GM18867 (cell line): ENCODE measurements around the gene LTBP3.
A peak's percentile ranks its signal among the peaks of the same experiment; 100 is the strongest.

ENCODE experiments used
- ATAC-seq: cut with Tn5 transposase; IDR thresholded peaks from one replicate; pipeline ENCODE4 v1.9.1; 2021; ENCODE audit warnings: mild to moderate bottlenecking, moderate library complexity; ENCODE audit not compliant: unreplicated experiment

LTBP3 gene

DNA sequence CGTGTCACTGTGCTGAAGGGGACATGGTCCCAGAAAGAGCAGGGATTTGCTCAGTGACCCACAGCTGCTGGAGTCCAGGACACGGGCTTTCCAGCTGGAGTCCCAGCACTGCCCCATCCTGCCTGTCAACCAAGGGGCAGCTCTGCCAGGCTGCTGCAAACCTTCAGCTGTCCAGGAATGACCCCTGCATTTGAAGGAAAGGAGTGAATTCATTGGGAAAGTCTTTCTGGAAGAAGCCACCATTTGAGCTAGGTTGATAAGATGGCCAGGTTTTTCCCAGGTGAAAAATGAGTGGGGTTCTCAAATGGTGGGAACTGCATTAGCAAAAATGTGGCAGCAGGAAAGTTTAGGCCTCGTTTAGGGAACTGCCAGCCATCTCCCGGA, 28.1 kb upstream of the LTBP3 start:
- ATAC-seq = no peak

DNA sequence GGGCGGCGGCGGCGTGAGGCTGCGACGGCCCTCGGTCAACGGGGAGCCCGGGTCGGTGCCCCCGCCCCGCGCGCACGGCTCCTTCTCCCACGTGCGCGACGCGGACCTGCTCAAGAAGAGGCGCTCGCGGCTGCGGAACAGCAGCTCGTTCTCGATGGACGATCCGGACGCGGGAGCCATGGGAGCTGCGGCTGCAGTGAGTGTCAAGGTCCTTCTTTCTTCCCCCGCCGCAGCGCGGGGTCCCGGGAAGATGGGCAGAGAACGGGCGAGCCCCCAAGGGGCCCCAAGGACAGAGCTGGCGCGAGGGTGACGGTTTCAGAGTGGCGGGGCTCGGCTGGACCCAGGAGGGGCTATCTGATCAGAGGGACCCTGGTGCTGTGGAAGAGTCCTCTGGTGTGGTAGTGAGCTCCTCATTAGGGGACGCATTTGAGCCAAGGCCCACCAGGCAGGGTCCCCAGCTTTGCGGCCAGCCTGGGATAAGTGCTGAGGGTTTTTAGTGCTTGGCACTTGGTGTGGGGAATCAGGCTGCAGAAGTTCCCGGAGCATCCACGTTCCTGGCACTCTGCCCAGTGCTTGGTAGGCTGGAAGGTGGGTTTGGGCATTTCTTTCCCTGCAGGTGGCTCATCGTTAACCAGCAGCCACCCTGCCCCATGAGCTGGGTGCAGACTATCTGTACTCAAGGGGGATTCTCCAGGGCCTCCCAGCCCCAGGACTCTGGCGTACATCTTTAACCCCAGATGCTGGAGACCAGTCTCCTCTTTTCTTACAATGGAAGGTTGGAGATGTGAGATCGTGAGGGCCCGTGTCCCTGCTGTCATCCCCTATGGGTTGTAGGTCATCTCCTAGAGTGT, 27.5 kb upstream of the LTBP3 start:
- ATAC-seq = no peak

DNA sequence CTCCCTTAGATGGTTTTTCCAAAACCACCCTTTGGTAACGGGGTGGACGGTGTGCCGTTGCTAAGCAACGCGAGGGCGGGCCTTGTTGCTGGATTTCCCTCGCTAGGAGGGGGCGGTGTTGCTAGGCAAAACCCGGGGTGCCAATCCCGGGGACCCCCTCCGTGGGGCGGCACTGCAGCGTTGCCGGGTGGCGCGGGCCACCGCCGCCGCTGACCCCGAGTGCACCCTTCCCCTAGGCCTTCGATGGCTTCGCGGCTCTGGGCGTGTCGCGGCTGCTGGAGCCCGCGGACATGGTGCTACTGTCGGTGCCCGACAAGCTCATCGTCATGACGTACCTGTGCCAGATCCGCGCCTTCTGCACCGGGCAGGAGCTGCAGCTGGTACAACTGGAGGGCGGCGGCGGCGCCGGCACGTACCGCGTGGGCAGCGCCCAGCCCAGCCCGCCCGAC, 26.6 kb upstream of the LTBP3 start:
- ATAC-seq = no peak

DNA sequence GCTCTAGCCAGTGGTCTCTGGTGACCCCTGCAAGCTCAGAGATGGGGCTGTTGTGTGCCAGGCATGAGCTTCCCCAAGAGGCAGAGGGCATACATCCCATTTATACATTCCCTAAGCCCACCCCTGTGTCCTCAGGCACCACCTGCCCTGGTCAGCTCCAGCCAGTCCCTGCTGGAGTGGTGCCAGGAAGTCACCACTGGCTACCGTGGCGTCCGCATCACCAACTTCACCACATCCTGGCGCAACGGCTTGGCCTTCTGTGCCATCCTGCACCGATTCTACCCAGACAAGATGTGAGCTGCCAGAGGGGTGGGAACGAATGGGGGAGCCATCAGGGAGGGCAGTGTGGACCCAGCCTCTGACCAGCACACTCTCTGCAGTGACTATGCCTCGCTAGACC, 25.9 kb upstream of the LTBP3 start:
- ATAC-seq = no peak

DNA sequence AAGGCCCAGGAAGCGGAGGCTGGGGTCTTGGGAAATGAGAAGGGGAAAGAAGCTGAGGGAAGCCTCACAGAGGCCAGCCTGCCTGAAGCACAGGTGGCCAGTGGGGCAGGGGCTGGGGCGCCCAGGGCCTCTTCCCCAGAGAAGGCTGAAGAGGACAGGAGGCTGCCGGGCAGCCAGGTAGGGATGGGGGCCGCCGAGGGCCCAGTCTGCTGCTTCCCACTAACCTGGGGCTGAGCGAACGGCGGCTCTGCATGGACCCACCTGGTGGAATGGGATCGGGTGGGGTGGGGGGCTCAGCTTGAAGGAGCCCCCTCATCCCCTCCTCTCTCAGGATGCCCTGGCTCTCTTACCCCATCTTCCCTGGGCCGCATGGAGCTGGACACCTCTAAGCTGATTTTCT, 25.4 kb upstream of the LTBP3 start:
- ATAC-seq = no peak

DNA sequence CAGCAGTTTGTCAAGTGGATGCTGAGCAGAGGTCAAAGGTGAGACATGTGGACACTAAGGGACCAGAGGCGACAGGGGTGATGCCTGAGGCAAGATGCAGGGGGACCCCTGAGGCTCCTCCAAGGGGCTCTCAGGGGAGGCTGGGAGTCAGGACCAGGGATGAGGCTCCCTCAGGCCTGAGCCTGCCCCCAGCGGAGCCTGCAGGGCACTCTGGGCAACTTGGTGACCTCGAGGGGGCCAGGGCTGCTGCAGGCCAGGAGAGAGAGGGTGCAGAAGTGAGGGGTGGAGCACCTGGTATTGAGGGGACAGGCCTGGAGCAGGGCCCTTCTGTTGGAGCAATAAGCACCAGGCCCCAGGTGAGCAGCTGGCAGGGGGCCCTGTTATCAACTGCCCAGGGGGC, 23.8 kb upstream of the LTBP3 start:
- no peak for ATAC-seq

DNA sequence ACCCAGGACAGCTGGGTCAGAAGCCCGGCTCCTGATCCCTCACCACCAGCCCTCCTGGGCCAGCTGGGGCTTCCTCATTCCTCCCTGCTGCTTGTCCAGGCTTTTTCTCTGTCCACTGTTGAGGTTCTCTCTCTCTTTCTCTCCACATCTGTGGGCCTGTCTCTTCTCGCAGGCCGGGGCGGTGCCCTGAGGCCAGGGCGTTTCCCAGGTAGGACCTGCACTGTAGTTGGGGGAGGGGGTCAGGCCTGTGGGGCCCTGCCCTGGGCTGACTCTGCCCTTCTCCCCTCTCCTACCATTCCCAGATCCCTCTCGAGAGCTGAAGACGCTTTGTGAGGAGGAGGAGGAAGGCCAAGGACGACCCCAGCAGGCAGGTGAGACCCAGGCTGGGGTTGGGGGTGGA, 22.6 kb upstream of the LTBP3 start:
- ATAC-seq = no peak

DNA sequence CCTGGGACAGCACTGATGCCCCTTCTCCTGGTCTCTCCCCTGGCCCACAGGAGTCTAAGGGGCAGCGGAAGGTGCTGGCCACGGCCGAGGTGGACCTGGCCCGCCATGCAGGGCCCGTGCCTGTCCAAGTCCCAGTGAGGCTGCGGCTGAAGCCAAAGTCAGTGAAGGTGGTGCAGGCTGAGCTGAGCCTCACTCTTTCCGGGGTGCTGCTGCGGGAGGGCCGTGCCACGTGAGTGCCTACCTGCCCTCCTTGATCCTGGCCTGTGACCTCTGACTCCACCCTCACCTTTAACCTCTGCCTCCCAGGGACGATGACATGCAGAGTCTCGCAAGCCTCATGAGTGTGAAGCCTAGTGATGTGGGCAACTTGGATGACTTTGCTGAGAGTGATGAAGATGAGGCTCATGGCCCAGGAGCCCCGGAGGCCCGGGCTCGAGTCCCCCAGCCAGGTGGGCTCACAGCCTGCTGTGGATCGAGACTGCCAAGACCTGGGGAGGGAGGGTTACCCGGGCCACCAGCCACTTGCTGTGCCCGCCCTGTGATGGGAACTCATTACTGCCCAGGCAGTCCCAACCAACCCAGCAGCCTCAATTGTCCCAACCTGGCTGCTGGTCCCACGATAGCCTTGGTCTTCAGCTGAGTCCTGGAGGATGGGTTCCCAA, 22.0 kb upstream of the LTBP3 start:
- ATAC-seq = no peak

DNA sequence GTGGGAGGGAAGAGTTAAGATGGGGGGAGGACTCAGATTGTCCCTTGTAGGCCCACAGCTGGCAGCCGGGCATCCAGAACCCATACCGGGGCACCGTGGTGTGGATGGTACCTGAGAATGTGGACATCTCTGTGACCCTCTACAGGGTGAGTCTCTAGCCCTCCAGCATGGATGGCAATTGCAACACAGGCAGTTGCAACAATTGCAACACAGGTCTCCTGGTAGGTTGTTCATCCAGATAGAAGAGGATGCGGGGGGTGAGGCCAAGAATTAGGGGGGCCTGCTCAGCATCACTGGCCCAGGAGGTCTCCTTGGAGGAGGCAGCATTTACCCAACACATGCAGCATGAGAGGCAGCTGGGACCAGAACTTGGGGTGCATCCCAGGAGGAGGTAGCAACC, 21.1 kb upstream of the LTBP3 start:
- no peak for ATAC-seq

DNA sequence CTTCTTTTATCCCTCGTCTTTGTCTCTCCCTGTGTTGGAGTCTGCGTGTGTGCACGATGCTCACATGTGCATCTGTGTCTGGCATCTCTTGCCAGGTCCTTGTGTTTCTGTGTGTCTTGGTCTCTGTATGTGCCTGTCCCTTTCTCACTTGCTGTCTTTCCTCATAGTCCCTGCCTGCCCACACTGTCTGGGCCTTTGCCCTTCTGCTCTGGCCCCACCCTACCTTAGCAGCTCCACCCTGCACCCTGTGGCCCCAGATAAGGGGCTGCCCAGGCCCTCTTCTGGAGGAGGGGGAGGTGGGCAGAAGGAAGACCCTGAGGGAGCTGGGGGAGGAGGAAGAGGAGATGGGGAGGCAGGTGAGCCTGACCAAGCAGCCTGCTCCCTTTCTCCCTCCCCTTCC, 20.5 kb upstream of the LTBP3 start:
- no peak for ATAC-seq

DNA sequence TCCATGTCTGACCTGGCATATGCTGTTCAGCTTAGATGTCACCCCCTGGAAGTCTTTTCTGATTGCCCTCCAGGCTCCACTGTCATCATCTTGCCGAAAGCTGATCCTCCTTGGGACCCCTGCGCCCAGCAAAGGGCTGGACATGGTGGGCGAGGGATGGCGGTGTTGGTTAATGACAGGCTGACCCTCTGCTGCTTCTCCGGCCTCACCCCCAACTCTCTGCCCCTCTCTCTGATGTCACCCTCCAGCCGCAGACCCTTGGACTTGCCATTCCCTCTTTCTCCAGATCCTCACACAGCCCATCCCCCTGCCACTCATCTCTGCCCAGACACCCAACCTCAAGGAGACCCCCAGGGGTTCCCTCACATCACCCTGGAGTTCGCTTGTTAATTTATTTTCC, 20.0 kb upstream of the LTBP3 start:
- no peak for ATAC-seq

DNA sequence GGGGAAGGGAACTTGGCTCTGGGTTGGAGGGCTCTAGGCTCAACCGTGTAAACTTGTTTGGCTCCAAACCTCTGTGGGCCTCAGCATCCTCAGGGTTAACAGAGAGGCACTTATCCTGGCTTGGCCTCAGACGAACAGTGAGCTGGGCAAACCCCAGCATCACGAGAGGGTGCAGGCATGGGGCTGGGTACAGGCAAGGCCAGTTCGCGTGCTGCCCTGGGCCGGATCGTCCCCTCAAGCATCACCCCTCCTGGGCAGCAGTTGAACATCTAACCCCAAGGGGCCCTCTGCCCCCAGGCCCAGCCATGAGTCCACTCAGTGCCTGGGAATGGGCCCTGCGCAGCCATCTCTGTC, 19.6 kb upstream of the LTBP3 start:
- ATAC-seq = no peak

DNA sequence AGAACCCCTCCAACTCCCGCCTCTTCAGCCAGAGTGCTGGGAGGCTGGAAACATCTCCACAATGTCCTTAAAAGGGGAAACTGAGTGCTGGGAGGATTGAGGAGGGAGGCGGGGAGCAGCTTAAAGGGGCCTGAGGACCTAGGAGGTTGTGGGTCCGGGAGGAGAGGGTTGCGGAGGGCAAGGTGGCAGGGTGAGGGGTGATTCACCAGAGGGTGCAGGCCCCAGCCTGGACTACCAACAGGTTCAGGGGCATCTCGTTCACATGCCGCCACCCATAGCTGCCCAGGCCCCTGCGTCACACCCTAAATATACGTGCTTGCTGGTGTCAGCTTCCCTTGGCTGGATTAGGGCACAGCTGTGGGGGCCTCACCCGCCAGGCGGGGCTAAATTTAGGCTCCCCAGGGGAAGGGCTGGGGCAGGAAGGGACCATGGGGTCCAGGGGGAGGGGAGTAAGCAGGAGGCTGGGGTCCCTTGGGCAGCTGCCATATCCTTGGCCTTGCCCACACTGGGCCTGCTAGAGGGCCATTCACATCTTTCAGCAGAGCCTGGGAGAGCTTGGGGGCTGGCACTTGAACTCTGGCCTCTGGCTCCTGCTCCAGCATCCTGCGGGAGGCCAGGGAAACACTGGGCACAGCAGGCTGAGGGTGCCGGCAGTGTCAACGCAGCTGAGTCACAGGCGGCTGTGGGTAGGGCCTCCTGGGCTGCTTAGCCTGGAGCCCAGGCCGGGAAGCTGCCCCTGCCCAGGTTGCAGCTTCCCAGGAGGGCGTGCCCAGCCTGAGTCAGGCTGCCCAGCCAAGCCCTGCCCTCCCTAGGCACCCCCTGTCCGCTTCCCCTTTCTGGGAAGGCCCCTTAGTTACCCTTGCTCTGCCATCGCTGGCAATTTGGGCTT, 19.0 kb upstream of the LTBP3 start:
- no peak for ATAC-seq

DNA sequence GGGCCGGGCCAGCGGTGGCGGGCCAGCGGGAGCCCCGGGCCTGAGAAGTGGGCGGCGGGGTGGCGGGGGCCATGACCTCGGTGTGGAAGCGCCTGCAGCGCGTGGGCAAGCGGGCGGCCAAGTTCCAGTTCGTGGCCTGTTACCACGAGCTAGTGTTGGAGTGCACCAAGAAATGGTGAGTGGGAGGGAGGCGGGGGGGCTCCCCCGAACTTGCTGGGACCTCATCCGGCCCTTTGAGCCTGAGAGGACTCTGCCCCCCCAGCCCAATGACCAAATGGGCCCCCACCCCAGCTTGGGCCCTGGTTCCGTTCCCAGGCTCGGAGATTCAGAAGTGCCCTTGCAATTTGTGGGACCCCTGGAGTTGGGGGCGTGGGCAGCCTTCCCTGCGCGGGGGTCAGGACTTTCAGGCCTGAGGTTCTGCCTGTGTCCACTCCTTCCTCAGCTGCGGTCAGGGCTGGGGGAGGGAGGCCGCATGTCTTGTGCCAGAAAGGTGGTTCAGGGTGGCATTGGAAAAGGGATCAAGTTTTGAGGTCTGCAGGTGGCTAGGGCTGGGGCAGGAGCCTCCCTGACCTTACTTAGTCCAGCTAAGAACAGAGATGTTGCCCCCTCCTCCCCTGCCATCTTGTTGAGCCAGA, 18.2 kb upstream of the LTBP3 start:
- no peak for ATAC-seq

DNA sequence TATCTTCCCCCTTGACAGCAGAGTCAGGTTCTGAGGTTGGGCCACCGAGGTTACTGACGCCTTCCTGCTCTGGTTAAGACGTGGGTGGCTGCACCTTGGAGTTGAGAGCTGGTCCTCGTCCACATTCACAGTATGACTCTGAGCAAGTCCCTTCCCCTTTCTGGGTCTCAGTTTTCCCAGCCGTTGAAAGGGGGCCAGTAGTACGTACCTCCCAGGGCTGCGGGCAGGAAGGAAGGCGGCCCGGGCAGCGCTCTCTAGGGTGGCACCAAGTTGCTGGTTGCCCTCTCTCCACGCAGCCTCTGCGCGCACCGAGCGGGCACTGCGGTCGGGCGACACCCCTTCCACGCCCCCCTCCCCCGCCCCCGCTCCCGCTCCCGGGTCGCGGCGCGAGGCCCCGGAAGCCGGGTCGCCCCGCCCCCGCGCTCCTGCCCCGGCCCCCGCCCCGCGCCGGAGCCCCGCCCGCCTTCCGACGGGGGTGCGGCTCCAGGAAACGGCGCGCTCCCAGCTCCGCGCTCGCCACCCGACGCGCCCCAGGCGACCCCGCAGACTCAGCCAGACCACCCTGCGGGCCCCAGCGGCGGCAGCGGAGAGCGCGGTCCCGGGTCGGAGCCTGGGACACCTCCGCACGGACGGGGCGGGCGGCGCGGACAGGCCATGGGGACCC, 17.5 kb upstream of the LTBP3 start, which contains the start of gene EHBP1L1:
EHBP1L1 (plus strand) TSS at position 486 of the 664 bp plus-strand sequence. CDS start 250 bp downstream, outside the sequence.
- ATAC-seq = peak; percentile 29

DNA sequence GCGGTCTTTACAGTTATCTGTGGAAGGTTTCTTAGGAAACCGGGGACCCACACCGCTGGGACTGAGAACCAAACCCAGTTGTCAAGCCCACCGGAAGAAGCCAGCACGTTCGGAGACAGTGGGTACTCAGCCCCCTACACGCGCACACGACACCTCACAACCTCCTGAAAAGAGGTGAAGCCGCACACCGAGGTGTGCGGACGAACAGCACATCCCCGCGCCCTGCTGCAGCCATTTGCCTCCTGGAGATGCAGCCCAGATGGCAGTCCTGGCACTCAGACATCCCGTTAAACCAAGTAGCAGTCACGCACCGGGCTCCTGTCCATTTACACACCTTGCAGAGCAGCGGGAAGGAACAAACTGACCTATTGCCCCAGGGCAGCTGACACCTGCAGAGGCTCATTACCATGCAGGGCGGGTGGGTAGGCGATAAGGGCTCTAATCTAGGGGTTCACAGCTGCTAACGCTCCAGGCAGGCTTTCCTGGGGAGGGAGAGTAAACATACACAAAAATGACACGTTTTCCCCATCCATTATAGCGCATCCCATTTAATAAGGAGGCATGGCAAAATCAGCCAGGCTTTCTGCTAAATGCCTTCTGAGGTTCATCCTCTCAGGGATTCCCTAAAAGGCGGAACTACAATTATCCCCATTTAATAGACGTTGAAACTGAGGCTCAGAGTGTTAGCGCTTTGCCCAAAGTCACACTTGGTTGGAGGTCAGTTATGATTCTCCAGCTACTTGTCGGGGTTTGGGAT, 16.8 kb upstream of the LTBP3 start:
- ATAC-seq = no peak

DNA sequence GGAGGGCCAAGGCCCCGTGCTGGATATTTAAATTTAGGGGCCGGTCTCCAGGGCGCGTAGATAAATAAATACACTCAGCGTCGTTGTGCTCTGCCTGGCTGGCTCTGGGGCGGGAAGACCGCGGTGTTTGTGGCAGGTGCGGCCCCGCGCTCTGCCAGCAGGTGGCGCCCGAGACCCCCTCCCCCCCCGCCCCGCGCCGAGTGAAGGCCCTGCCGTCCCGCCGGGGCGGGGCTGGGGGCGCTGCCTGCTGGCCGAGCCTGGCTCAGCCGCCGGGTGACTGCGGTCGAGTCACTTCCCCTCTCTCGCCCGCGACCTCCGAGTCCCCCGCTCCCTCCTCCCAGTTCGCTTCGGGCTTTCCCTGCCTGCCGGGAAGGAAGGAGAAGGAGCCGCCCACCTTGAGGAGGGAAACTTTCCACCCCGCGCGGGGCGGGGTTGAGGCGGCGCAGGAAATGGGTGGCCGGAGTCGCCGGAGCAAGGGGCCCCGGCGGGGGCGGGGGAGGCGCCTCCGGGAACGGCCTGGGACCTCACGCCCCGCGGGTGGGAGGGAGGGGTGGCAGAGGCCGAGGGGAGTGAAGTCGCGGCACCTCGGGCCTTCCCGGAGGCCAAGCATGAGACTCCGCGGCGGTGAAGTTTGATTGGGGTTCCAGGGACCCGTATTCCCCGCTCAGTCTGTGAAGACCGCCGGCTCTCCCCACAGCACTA, 16.1 kb upstream of the LTBP3 start:
- peak; percentile 33 for ATAC-seq

DNA sequence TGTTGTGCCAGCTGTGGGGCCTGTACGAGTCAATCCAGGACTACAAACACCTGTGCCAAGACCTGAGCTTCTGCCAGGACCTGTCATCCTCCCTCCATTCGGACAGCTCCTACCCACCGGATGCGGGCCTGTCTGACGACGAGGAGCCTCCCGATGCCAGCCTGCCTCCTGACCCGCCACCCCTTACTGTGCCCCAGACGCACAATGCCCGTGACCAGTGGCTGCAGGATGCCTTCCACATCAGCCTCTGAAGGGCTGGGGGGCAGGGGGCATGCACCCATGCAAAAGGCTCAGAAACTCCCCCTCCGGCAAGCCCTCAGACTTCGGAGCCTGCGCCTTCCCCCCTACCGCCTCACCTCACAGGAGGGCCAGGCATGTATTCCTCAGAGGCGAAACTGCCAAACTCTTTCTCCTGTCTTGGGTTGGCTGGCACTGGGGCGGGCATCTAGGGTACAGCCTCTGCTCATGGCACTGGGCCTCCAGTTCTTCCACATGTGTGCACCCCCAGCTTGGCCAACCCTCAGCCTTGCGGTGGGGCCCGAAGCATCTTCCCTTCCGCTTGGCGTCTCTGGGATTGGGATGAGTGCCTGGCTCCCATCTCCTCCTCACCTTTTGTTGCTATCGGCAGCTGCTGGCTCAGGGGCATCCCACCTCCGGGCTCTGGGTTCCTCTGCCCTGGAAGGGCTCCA, 15.4 kb upstream of the LTBP3 start:
- no peak for ATAC-seq
